GM23338 (cell line): ENCODE results near the gene DMRT2. TPM values are rescaled to one million over a fixed set of nuclear protein-coding genes. Genes with fewer than 3 reads are reported as not detected.

ENCODE experiments used
- ATAC-seq: fragments of 200-7000 bp; cut with Tn5 transposase; 3 replicates; pipeline ENCODE4 v1.9.1; 2020
- DNase-seq: peaks from one replicate; pipeline ENCODE4 v3.0.0-alpha.2; 2015; ENCODE audit warnings: low spot score
- H2AFZ ChIP-seq: fragments of 200-600 bp; sonication (generic); 2 replicates; pipeline ENCODE4 v1.8.0; 2016; ENCODE audit warnings: antibody characterized with exemption, mild to moderate bottlenecking, moderate library complexity
- H3F3A ChIP-seq: fragments of 200-600 bp; sonication (generic); replicated peaks from 2 replicates; pipeline ENCODE4 v1.8.0; 2017; ENCODE audit warnings: antibody characterized with exemption, mixed run types, low read depth
- H3K27ac ChIP-seq: fragments of 200-600 bp; sonication (generic); 2 replicates; pipeline ENCODE4 v1.6.1; 2016; ENCODE audit warnings: low read depth
- H3K27me3 ChIP-seq: fragments of 200-600 bp; sonication (generic); 2 replicates; pipeline ENCODE4 v1.8.0; 2016; ENCODE audit warnings: mild to moderate bottlenecking, mixed run types, moderate library complexity; ENCODE audit not compliant: insufficient read depth
- H3K36me3 ChIP-seq: fragments of 200-600 bp; sonication (generic); 2 replicates; pipeline ENCODE4 v1.8.0; 2016; ENCODE audit warnings: mild to moderate bottlenecking; ENCODE audit not compliant: insufficient read depth
- H3K4me1 ChIP-seq: fragments of 200-600 bp; sonication (generic); 2 replicates; pipeline ENCODE4 v1.8.0; 2016; ENCODE audit warnings: mild to moderate bottlenecking, moderate library complexity; ENCODE audit not compliant: insufficient read depth
- H3K4me2 ChIP-seq: fragments of 200-600 bp; sonication (generic); 2 replicates; pipeline ENCODE4 v1.7.1; 2017; ENCODE audit warnings: mixed run types
- H3K4me3 ChIP-seq: fragments of 200-600 bp; sonication (generic); 2 replicates; pipeline ENCODE4 v1.6.1; 2016; ENCODE audit warnings: mixed run types
- H3K79me2 ChIP-seq: fragments of 200-600 bp; sonication (generic); replicated peaks from 2 replicates; pipeline ENCODE4 v1.8.0; 2017; ENCODE audit warnings: mild to moderate bottlenecking; ENCODE audit not compliant: insufficient read depth
- H3K9me2 ChIP-seq: fragments of 200-600 bp; sonication (generic); 2 replicates; pipeline ENCODE4 v1.8.0; 2017; ENCODE audit not compliant: insufficient read depth
- H4K20me1 ChIP-seq: fragments of 200-600 bp; sonication (generic); replicated peaks from 2 replicates; pipeline ENCODE4 v1.8.0; 2017; ENCODE audit warnings: mild to moderate bottlenecking; ENCODE audit not compliant: insufficient read depth
- H3K27ac Mint-ChIP-seq: 2 replicates; pipeline ENCODE4 v1.8.0; 2020; ENCODE audit warnings: inconsistent platforms, mild to moderate bottlenecking, moderate library complexity, mixed read lengths
- H3K27me3 Mint-ChIP-seq: 3 replicates; pipeline ENCODE4 v1.8.0; 2022; ENCODE audit warnings: low read depth, mild to moderate bottlenecking, moderate library complexity, mixed read lengths, inconsistent platforms; ENCODE audit not compliant: insufficient read depth, poor library complexity
- H3K36me3 Mint-ChIP-seq: 3 replicates; pipeline ENCODE4 v1.8.0; 2021; ENCODE audit warnings: low read depth, mild to moderate bottlenecking, inconsistent platforms, moderate library complexity, mixed read lengths
- H3K4me1 Mint-ChIP-seq: 3 replicates; pipeline ENCODE4 v1.8.0; 2020; ENCODE audit warnings: mild to moderate bottlenecking, inconsistent platforms, mixed read lengths
- H3K4me3 Mint-ChIP-seq: 3 replicates; pipeline ENCODE4 v1.8.0; 2021; ENCODE audit warnings: moderate library complexity, mild to moderate bottlenecking, inconsistent platforms, mixed read lengths
- H3K9me3 Mint-ChIP-seq: 3 replicates; pipeline ENCODE4 v1.8.0; 2020; ENCODE audit warnings: moderate library complexity, mild to moderate bottlenecking, inconsistent platforms, mixed read lengths
- CTCF ChIP-seq, 2 experiments: fragments of 200-600 bp in 1 of 2; sonication (generic) in 1 of 2; conservative IDR thresholded peaks; 2 replicates each; pipeline versions ENCODE4 v1.5.1 to v1.6.1; 2016 to 2017; ENCODE audit warnings: antibody characterized with exemption in 2 of 2, low read depth in 2 of 2, mild to moderate bottlenecking in 2 of 2, moderate library complexity in 1 of 2
- ETS1 ChIP-seq: IDR thresholded peaks from 2 replicates; pipeline ENCODE4 v1.6.1; 2016; ENCODE audit warnings: antibody characterized with exemption
- EZH2phosphoT487 ChIP-seq: fragments of 200-600 bp; sonication (generic); IDR thresholded peaks from one replicate; pipeline ENCODE4 v1.8.1; 2018; ENCODE audit warnings: antibody characterized with exemption; ENCODE audit not compliant: unreplicated experiment
- JUNB ChIP-seq: IDR thresholded peaks from one replicate; pipeline ENCODE4 v1.6.1; 2016; ENCODE audit warnings: antibody characterized with exemption; ENCODE audit not compliant: unreplicated experiment
- POLR2AphosphoS5 ChIP-seq: IDR thresholded peaks from 2 replicates; pipeline ENCODE4 v1.6.1; 2016; ENCODE audit warnings: antibody characterized with exemption, low read depth
- STAT1 ChIP-seq: IDR thresholded peaks from one replicate; pipeline ENCODE4 v1.6.1; 2016; ENCODE audit warnings: antibody characterized with exemption; ENCODE audit not compliant: unreplicated experiment
- ZNF114 ChIP-seq: fragments of 250-450 bp; sonication (Bioruptor Pico); IDR thresholded peaks from 2 replicates; pipeline ENCODE4 v1.5.0; 2020; ENCODE audit warnings: mild to moderate bottlenecking, moderate library complexity
- ZNF462 ChIP-seq: fragments of 250-450 bp; sonication (Bioruptor Pico); IDR thresholded peaks from 2 replicates; pipeline ENCODE4 v1.5.0; 2020; ENCODE audit warnings: mild to moderate bottlenecking, moderate library complexity
- polyA plus RNA-seq: library from polyadenylated mRNA; unstranded; fragments of >200 nt; fragmentation: Nextera tagmentation; extraction: Ambion mirVana; gene quantifications from 2 replicates; pipeline ENCODE4 v1.2.1, GENCODE V29; 2016
- total RNA-seq: library from RNA; depleted of rRNA; stranded (reverse); fragments of >200 nt; shearing (Covaris generic); gene quantifications from 2 replicates; pipeline ENCODE4 v1.2.3, GENCODE V29; 2014

DMRT2 gene
- total and polyA plus RNA-seq, 2 experiments from 2014 or later, result not detected

- TF ChIP-seq POLR2AphosphoS5 (no peak), ZNF114 (CRISPR knock-in tag) (no peak), EZH2phosphoT487 (no peak), STAT1 (no peak), JUNB (no peak), CTCF (conservative IDR thresholded peaks at IDR 0.05; ENCODE audit: low read depth in 2 of 2) (no peak), ZNF462 (CRISPR knock-in tag) (no peak), ETS1 (no peak)
- peak overlapping the region; percentile 82; the same call in 1 of the 2 replicates for H2AFZ ChIP-seq
- no peak overlapping the region for H3K27ac Mint-ChIP-seq
- H3K4me3 ChIP-seq, result no peak overlapping the region
- H3K27ac ChIP-seq, result no peak overlapping the region
- H4K20me1 ChIP-seq, result no peaks in the 10 kb centered on the region
- no peak overlapping the region for H3K4me2 ChIP-seq
- H3K36me3 ChIP-seq, result no peaks in the 10 kb centered on the region
- DNase-seq (no peak), ATAC-seq (no peak)
- H3K27me3 Mint-ChIP-seq, result peaks cover 5% of the 10 kb centered on the region
- H3K9me2 ChIP-seq, result no peaks in the 10 kb centered on the region
- H3K4me3 Mint-ChIP-seq, result no peak overlapping the region
- H3K4me1 Mint-ChIP-seq, result peaks cover 19% of the 10 kb centered on the region
- H3K4me1 ChIP-seq, result peaks cover 11% of the 10 kb centered on the region; the same call in 1 of the 2 replicates
- no peaks in the 10 kb centered on the region for H3K36me3 Mint-ChIP-seq
- H3F3A ChIP-seq, result no peaks in the 10 kb centered on the region
- no peaks in the 10 kb centered on the region for H3K79me2 ChIP-seq
- H3K9me3 Mint-ChIP-seq, result no peaks in the 10 kb centered on the region; the same call in 2 of the 3 replicates
- H3K27me3 ChIP-seq, result no peaks in the 10 kb centered on the region
These were observed 50.0 kb downstream of the DMRT2 start for GRCh38 chr9:1100201-1100600.
